Measurements from ENCODE around the gene TMEM38B.

GRCh38 chr9:105711867-105712266, 17.5 kb downstream of the TMEM38B start:
- TF ChIP-seq EZH2 (IDR thresholded peaks at IDR 0.05; ENCODE audit: borderline replicate concordance, low read depth, low read length, poor library complexity, severe bottlenecking) = no peak
- TF ChIP-seq, protein P1, sequence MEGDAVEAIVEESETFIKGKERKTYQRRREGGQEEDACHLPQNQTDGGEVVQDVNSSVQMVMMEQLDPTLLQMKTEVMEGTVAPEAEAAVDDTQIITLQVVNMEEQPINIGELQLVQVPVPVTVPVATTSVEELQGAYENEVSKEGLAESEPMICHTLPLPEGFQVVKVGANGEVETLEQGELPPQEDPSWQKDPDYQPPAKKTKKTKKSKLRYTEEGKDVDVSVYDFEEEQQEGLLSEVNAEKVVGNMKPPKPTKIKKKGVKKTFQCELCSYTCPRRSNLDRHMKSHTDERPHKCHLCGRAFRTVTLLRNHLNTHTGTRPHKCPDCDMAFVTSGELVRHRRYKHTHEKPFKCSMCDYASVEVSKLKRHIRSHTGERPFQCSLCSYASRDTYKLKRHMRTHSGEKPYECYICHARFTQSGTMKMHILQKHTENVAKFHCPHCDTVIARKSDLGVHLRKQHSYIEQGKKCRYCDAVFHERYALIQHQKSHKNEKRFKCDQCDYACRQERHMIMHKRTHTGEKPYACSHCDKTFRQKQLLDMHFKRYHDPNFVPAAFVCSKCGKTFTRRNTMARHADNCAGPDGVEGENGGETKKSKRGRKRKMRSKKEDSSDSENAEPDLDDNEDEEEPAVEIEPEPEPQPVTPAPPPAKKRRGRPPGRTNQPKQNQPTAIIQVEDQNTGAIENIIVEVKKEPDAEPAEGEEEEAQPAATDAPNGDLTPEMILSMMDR (conservative IDR thresholded peaks at IDR 0.05; ENCODE audit: low read depth, low read length) = no peak
